Right lobe of liver (tissue), 6 donors: Measurements from ENCODE around the gene TM9SF4. TPM values are rescaled to one million over a fixed set of nuclear protein-coding genes. Genes with fewer than 3 reads are reported as not detected.

ENCODE experiments used
- ATAC-seq, 4 donors: fragments of 200-7000 bp; cut with Tn5 transposase; one replicate each; pipeline ENCODE4 v1.9.1; 2020; ENCODE audit warnings: mild to moderate bottlenecking in 4 of 4, moderate library complexity in 4 of 4
- DNase-seq, 3 donors: peaks; one replicate each; pipeline ENCODE4 v3.0.0-alpha.2; 2020
- H3K27ac ChIP-seq, 3 donors: fragments of 200-600 bp; one replicate each; pipeline ENCODE4 v1.8.0; 2022
- H3K27me3 ChIP-seq, 2 donors: fragments of 200-600 bp; one replicate each; pipeline ENCODE4 v1.8.0; 2022
- H3K36me3 ChIP-seq, 4 donors: fragments of 200-600 bp; sonication (generic) in 1 of 4; one replicate each; pipeline versions ENCODE4 v1.5.1 to v1.8.0; 2017 to 2022; ENCODE audit warnings: control low read depth in 1 of 4
- H3K4me1 ChIP-seq, 4 donors: fragments of 200-600 bp; sonication (generic) in 1 of 4; one replicate each; pipeline versions ENCODE4 v1.5.1 to v1.8.0; 2017 to 2022; ENCODE audit warnings: control low read depth in 1 of 4
- H3K4me3 ChIP-seq, 3 donors: fragments of 200-600 bp; one replicate each; pipeline ENCODE4 v1.8.0; 2022
- H3K9me3 ChIP-seq, 4 donors: fragments of 200-600 bp; sonication (generic) in 1 of 4; one replicate each; pipeline versions ENCODE4 v1.5.1 to v1.8.0; 2017 to 2022; ENCODE audit warnings: control low read depth in 1 of 4
- CTCF ChIP-seq, 4 donors: fragments of 200-600 bp in 3 of 4; fragments of 450-650 bp in 1 of 4; IDR thresholded peaks; one replicate each; pipeline versions ENCODE4 v1.5.1 to v1.8.0; 2016 to 2022; ENCODE audit warnings: antibody characterized with exemption in 4 of 4, mild to moderate bottlenecking in 2 of 4
- POLR2A ChIP-seq: fragments of 450-650 bp; IDR thresholded peaks from one replicate; pipeline ENCODE4 v1.6.1; 2017; ENCODE audit warnings: antibody characterized with exemption, mild to moderate bottlenecking
- WGBS: methylation state at CpG from one replicate; pipeline ENCODE4 v1.1.6; 2018; ENCODE audit warnings: low coverage, low lambda C conversion rate; ENCODE audit not compliant: insufficient coverage; ENCODE audit errors: missing lambda C conversion rate; 5-methylcytosine and 5-hydroxymethylcytosine counted together
- intact Hi-C, 2 donors: fragments of 100-400 bp; cut with DNase I; formaldehyde crosslinking; loops; one replicate each; pipeline versions ENCODE4 v1.11.2 to v1.14.1; 2022
- total RNA-seq, 6 experiments: library from RNA; depleted of rRNA in 2 of 6; stranded (reverse); fragments of >200 nt in 2 of 6; fragmentation: NEBNext Ultra II Directional in 3 of 6; extraction: Animal tissue kit (Norgen Biotek cat#: 25700) in 3 of 6; gene quantifications; one replicate each; pipeline versions ENCODE4 v1.1.0 to v1.2.4, GENCODE V29; 2016 to 2023
- donor health status: DM: no; HTN: yes; CAD: no.
- donor health status: DM: no; HTN: no; CAD: no.
- donor health status: DM: no; HTN: no; CAD: no.
- donor health status: DM: no; HTN: yes; CAD: no.
- donor health status: DM: no; HTN: yes; CAD: no.

The TM9SF4 gene
- total RNA-seq, 6 experiments from 2014 or later, result 26.9 to 33.9 (median 30.5) TPM

- no peak overlapping the region for H3K4me3 ChIP-seq
- ATAC-seq, result no peak
- DNase-seq, result no peak
- no peak for TF ChIP-seq CTCF (IDR thresholded peaks at IDR 0.05)
- TF ChIP-seq POLR2A, result no peak
- H3K36me3 ChIP-seq, result peaks cover 0 to 37% (median 5%) of the 10 kb centered on the region in 4 donors
- intact Hi-C loops, result no loop called here
- WGBS, result 88% methylated on average over 4 of the region's 10 CpGs
- H3K4me1 ChIP-seq, result peaks cover 0 to 14% (median 4%) of the 10 kb centered on the region in 4 donors
- H3K9me3 ChIP-seq, result no peaks in the 10 kb centered on the region
- H3K27ac ChIP-seq, result no peak overlapping the region
- no peaks in the 10 kb centered on the region for H3K27me3 ChIP-seq
These were observed 23.5 kb downstream of the TM9SF4 start for GRCh38 chr20:32132911-32133549.

- Histone ChIP-seq H3K4me1 (peaks cover 0 to 10% (median 4%) of the 10 kb centered on the region in 4 donors), H3K27me3 (no peaks in the 10 kb centered on the region), H3K9me3 (no peaks in the 10 kb centered on the region), H3K27ac (no peak overlapping the region), H3K4me3 (no peak overlapping the region), H3K36me3 (peaks cover 0 to 45% (median 8%) of the 10 kb centered on the region in 4 donors)
- DNase-seq (no peak), ATAC-seq (no peak)
- WGBS, result 98% methylated on average over 4 of the region's 5 CpGs
- TF ChIP-seq CTCF (IDR thresholded peaks at IDR 0.05), result no peak
- no peak for TF ChIP-seq POLR2A
- intact Hi-C loops, result no loop called here
These were observed 24.5 kb downstream of the TM9SF4 start for GRCh38 chr20:32134026-32134425.

- intact Hi-C loops, result no loop called here
- Histone ChIP-seq H3K9me3 (no peaks in the 10 kb centered on the region), H3K4me3 (no peak overlapping the region), H3K27me3 (no peaks in the 10 kb centered on the region), H3K27ac (no peak overlapping the region), H3K4me1 (peaks cover 0 to 2% (median under 1%) of the 10 kb centered on the region in 4 donors), H3K36me3 (peaks cover 2 to 61% (median 14%) of the 10 kb centered on the region in 4 donors)
- TF ChIP-seq POLR2A, result no peak
- TF ChIP-seq CTCF (IDR thresholded peaks at IDR 0.05), result no peak
- ATAC-seq (no peak), DNase-seq (no peak)
- 85% methylated on average over 3 of the region's 3 CpGs for WGBS
These were observed 26.5 kb downstream of the TM9SF4 start for GRCh38 chr20:32135983-32136515.

GRCh38 chr20:32138921-32139320 is 29.4 kb downstream of the TM9SF4 start:
- TF ChIP-seq POLR2A, result no peak
- no peak for TF ChIP-seq CTCF (IDR thresholded peaks at IDR 0.05)
- DNase-seq (no peak), ATAC-seq (no peak)

More at GRCh38 chr20:32138921-32139320, 29.4 kb downstream of the TM9SF4 start:
- intact Hi-C loops, result no loop called here
- H3K36me3 ChIP-seq, result peaks cover 3 to 86% (median 35%) of the 10 kb centered on the region in 4 donors
- WGBS, result 95% methylated on average over 3 of the region's 8 CpGs
- no peak overlapping the region for H3K27ac ChIP-seq
- no peaks in the 10 kb centered on the region for H3K27me3 ChIP-seq
- no peaks in the 10 kb centered on the region for H3K9me3 ChIP-seq
- no peaks in the 10 kb centered on the region for H3K4me1 ChIP-seq
- no peak overlapping the region for H3K4me3 ChIP-seq
